Progenitor cell of endocrine pancreas (in vitro differentiated cells): ENCODE data around the gene AHCTF1. TPM values are rescaled to one million over a fixed set of nuclear protein-coding genes. Genes with fewer than 3 reads are reported as not detected.
"Not testable (repeated sequence)": the region's sequence is repeated elsewhere in the genome, so short reads cannot be mapped to it uniquely, and the experiment has no call there.

Experiments used
- DNase-seq: peaks from one replicate; pipeline ENCODE4 v3.0.0; 2021; ENCODE audit warnings: low spot score; ENCODE audit not compliant: unreplicated experiment
- H3K27ac Mint-ChIP-seq: 2 replicates; pipeline ENCODE4 v1.8.0; 2021; ENCODE audit warnings: mild to moderate bottlenecking, moderate library complexity, mixed read lengths
- H3K27me3 Mint-ChIP-seq: 2 replicates; pipeline ENCODE4 v1.8.0; 2021; ENCODE audit warnings: mixed read lengths
- H3K36me3 Mint-ChIP-seq: 2 replicates; pipeline ENCODE4 v1.8.0; 2022; ENCODE audit warnings: mixed read lengths; ENCODE audit not compliant: insufficient read depth
- H3K4me1 Mint-ChIP-seq: 2 replicates; pipeline ENCODE4 v1.8.0; 2021; ENCODE audit warnings: low read depth, mixed read lengths
- H3K4me3 Mint-ChIP-seq: 2 replicates; pipeline ENCODE4 v1.8.0; 2021; ENCODE audit warnings: low read depth, mild to moderate bottlenecking, moderate library complexity, mixed read lengths
- H3K9me3 Mint-ChIP-seq: 2 replicates; pipeline ENCODE4 v1.8.0; 2021; ENCODE audit warnings: low read depth, mixed read lengths
- CTCF ChIP-seq: fragments of 200-600 bp; sonication (generic); IDR thresholded peaks from one replicate; pipeline ENCODE4 v1.5.0; 2021; ENCODE audit warnings: antibody characterized with exemption, mild to moderate bottlenecking; ENCODE audit not compliant: unreplicated experiment
- total RNA-seq: library from RNA; stranded (reverse); gene quantifications from 2 replicates; pipeline ENCODE4 v1.2.1, GENCODE V29; 2021

AHCTF1 gene
- total RNA-seq, 1 donor from 2014 or later = 42.8 TPM

GRCh38 chr1:246888522-246888921 lies 43.2 kb downstream of the AHCTF1 start:
- Mint-ChIP-seq H3K4me1 (no peaks in the 10 kb centered on the region), H3K9me3 (no peaks in the 10 kb centered on the region), H3K27me3 (no peaks in the 10 kb centered on the region), H3K36me3 (peaks cover 30% of the 10 kb centered on the region), H3K27ac (no peak overlapping the region), H3K4me3 (no peak overlapping the region)
- TF ChIP-seq CTCF = no peak
- DNase-seq = no peak

- H3K27ac Mint-ChIP-seq, DNase-seq, H3K4me1 Mint-ChIP-seq, H3K9me3 Mint-ChIP-seq, H3K4me3 Mint-ChIP-seq, H3K27me3 Mint-ChIP-seq: not testable (repeated sequence)
- peaks cover 23% of the 10 kb centered on the region for H3K36me3 Mint-ChIP-seq
Measured at GRCh38 chr1:246885389-246885788, 46.4 kb downstream of the AHCTF1 start.

GRCh38 chr1:246878551-246878950 lies 53.2 kb downstream of the AHCTF1 start:
- no peak for TF ChIP-seq CTCF
- no peak for DNase-seq
- no peaks in the 10 kb centered on the region for H3K9me3 Mint-ChIP-seq
- no peak overlapping the region for H3K27ac Mint-ChIP-seq
- no peaks in the 10 kb centered on the region for H3K4me1 Mint-ChIP-seq
- no peak overlapping the region for H3K4me3 Mint-ChIP-seq
- peaks cover 24% of the 10 kb centered on the region for H3K36me3 Mint-ChIP-seq
- H3K27me3 Mint-ChIP-seq = no peaks in the 10 kb centered on the region

GRCh38 chr1:246876431-246876830 lies 55.3 kb downstream of the AHCTF1 start:
- Mint-ChIP-seq H3K27ac (no peak overlapping the region), H3K36me3 (peaks cover 25% of the 10 kb centered on the region), H3K27me3 (no peaks in the 10 kb centered on the region), H3K9me3 (no peaks in the 10 kb centered on the region), H3K4me1 (no peaks in the 10 kb centered on the region), H3K4me3 (no peak overlapping the region)
- TF ChIP-seq CTCF = no peak
- DNase-seq = no peak

GRCh38 chr1:246875041-246876026 lies 56.4 kb downstream of the AHCTF1 start:
- Mint-ChIP-seq H3K36me3 (peaks cover 27% of the 10 kb centered on the region), H3K4me3 (no peak overlapping the region), H3K9me3 (no peaks in the 10 kb centered on the region), H3K27ac (peak overlapping the region; percentile 7), H3K4me1 (no peaks in the 10 kb centered on the region), H3K27me3 (no peaks in the 10 kb centered on the region)
- DNase-seq = no peak
- no peak for TF ChIP-seq CTCF

- Mint-ChIP-seq H3K4me3 (no peak overlapping the region), H3K27me3 (no peaks in the 10 kb centered on the region), H3K9me3 (no peaks in the 10 kb centered on the region), H3K4me1 (no peaks in the 10 kb centered on the region), H3K36me3 (peaks cover 26% of the 10 kb centered on the region), H3K27ac (no peak overlapping the region)
- no peak for DNase-seq
- no peak for TF ChIP-seq CTCF
Measured at GRCh38 chr1:246865921-246866320, 65.8 kb downstream of the AHCTF1 start.

- H3K4me1 Mint-ChIP-seq, H3K9me3 Mint-ChIP-seq, DNase-seq, H3K4me3 Mint-ChIP-seq, H3K27me3 Mint-ChIP-seq, H3K27ac Mint-ChIP-seq: not testable (repeated sequence)
- peaks cover 22% of the 10 kb centered on the region for H3K36me3 Mint-ChIP-seq
Measured at GRCh38 chr1:246863791-246864190, 68.0 kb downstream of the AHCTF1 start.
